Caco-2 (cell line): ENCODE data around the gene DCUN1D2. TPM values are rescaled to one million over a fixed set of nuclear protein-coding genes. Genes with fewer than 3 reads are reported as not detected.
"Not testable (repeated sequence)": the region's sequence is repeated elsewhere in the genome, so short reads cannot be mapped to it uniquely, and the experiment has no call there.

Experiments
- BruUV-seq: library from RNA; stranded (reverse); fragments of 400-500 nt; replicated peaks from 2 replicates; lab custom pipeline; 2021; lab: Mats Ljungman, UMichigan
- CTCF ChIA-PET: fragments of 300-600 bp; sonication (Branson Sonifier 250); formaldehyde crosslinking; loops from one replicate; lab custom pipeline; 2022; ENCODE audit warnings: antibody characterized with exemption; lab: Charles Lee
- POLR2A ChIA-PET: fragments of 300-600 bp; sonication (Branson Sonifier 250); formaldehyde crosslinking; loops from one replicate; lab custom pipeline; 2022; ENCODE audit warnings: antibody characterized with exemption; lab: Charles Lee
- DNase-seq, 2 experiments: peaks; one replicate each; pipeline versions ENCODE4 v3.0.0 to v3.0.0-alpha.2; 2020 to 2022
- H3K27me3 ChIP-seq: replicated peaks from 2 replicates; pipeline ENCODE4 v1.6.0; 2011; ENCODE audit warnings: low read length; ENCODE audit not compliant: control insufficient read depth, insufficient read depth
- H3K36me3 ChIP-seq: 2 replicates; pipeline ENCODE4 v1.5.1; 2011; ENCODE audit warnings: low read length; ENCODE audit not compliant: control insufficient read depth, insufficient read depth
- H3K4me1 ChIP-seq: fragments of 250-450 bp; sonication (Bioruptor Pico); 2 replicates; pipeline ENCODE4 v1.5.1; 2020; ENCODE audit warnings: mild to moderate bottlenecking
- H3K4me3 ChIP-seq: 2 replicates; pipeline ENCODE4 v1.5.1; 2011; ENCODE audit warnings: low read depth, mild to moderate bottlenecking, control low read depth, low read length
- H3K9me3 ChIP-seq: fragments of 250-450 bp; sonication (Bioruptor Pico); 2 replicates; pipeline ENCODE4 v1.5.1; 2020; ENCODE audit warnings: mild to moderate bottlenecking, moderate library complexity
- H3K27ac Mint-ChIP-seq: one replicate; pipeline ENCODE4 v1.8.0; 2022; ENCODE audit warnings: mixed read lengths; ENCODE audit not compliant: unreplicated experiment
- H3K27me3 Mint-ChIP-seq: one replicate; pipeline ENCODE4 v1.8.0; 2022; ENCODE audit warnings: mixed read lengths; ENCODE audit not compliant: insufficient read depth, unreplicated experiment
- H3K36me3 Mint-ChIP-seq: one replicate; pipeline ENCODE4 v1.8.0; 2022; ENCODE audit warnings: mild to moderate bottlenecking, mixed read lengths; ENCODE audit not compliant: insufficient read depth, unreplicated experiment
- H3K4me1 Mint-ChIP-seq: one replicate; pipeline ENCODE4 v1.8.0; 2022; ENCODE audit warnings: low read depth, mixed read lengths; ENCODE audit not compliant: unreplicated experiment
- H3K4me3 Mint-ChIP-seq: one replicate; pipeline ENCODE4 v1.8.0; 2022; ENCODE audit warnings: mild to moderate bottlenecking, moderate library complexity, mixed read lengths; ENCODE audit not compliant: unreplicated experiment
- H3K9me3 Mint-ChIP-seq: one replicate; pipeline ENCODE4 v1.8.0; 2022; ENCODE audit warnings: mixed read lengths; ENCODE audit not compliant: unreplicated experiment
- CTCF ChIP-seq, 2 experiments: fragments of 200-600 bp in 1 of 2; IDR thresholded peaks; 1 replicate in 1 of 2; 2 replicates in 1 of 2; pipeline versions ENCODE4 v1.5.1 to v1.8.0; 2011 to 2022; ENCODE audit warnings: antibody characterized with exemption in 1 of 2, control low read depth in 1 of 2, inconsistent platforms in 1 of 2, low read depth in 1 of 2, low read length in 1 of 2, mild to moderate bottlenecking in 1 of 2, moderate library complexity in 1 of 2; ENCODE audit not compliant: insufficient read depth in 1 of 2, severe bottlenecking in 1 of 2, unreplicated experiment in 1 of 2
- intact Hi-C: fragments of 100-400 bp; cut with micrococcal nuclease; formaldehyde crosslinking; loops from one replicate; pipeline ENCODE4 v1.10.0; 2022; ENCODE audit not compliant: unreplicated experiment
- total RNA-seq: library from RNA; stranded (reverse); gene quantifications from 2 replicates; pipeline ENCODE4 v1.2.3, GENCODE V29; 2022

The DCUN1D2 gene
- total RNA-seq, 1 experiment from 2014 or later: 59.4 TPM

DNA sequence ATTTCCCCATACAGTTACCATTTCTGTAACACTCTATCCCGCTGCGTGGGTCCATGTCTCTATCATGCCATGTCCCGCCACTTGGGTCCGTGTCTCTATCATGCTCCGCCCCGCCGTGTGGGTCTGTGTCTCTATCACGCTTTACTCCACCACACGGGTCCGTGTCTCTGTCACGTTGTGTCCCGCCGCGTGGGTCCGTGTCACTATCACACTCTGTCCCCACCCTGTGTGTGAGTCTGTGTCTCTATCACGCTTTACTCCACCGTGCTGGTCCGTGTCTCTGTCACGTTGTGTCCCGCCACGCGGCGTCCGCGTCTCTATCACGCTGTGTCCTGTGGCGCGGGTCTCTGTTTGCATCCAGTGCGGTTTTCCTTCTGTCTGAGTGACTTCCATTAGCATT is 48.9 kb downstream of the DCUN1D2 start:
- no peak for TF ChIP-seq CTCF (IDR thresholded peaks at IDR 0.05; ENCODE audit: insufficient read depth in 1 of 2, low read depth in 1 of 2, low read length in 1 of 2, severe bottlenecking in 1 of 2, unreplicated experiment in 1 of 2)
- Mint-ChIP-seq H3K9me3 (peaks cover 21% of the 10 kb centered on the region), H3K4me1 (peaks cover 6% of the 10 kb centered on the region), H3K27me3 (no peaks in the 10 kb centered on the region), H3K27ac (no peak overlapping the region), H3K36me3 (peaks cover 26% of the 10 kb centered on the region), H3K4me3 (no peak overlapping the region)
- no peaks in the 10 kb centered on the region for H3K9me3 ChIP-seq
- no peaks in the 10 kb centered on the region; the same call in none of the 2 replicates for H3K36me3 ChIP-seq
- no peak for DNase-seq
- no TSS peak for BruUV-seq
- CTCF ChIA-PET: no interaction called here
- H3K4me3 ChIP-seq: no peak overlapping the region
- intact Hi-C loops: no loop called here
- H3K4me1 ChIP-seq: no peaks in the 10 kb centered on the region; the same call in 1 of the 2 replicates
- POLR2A ChIA-PET: no interaction called here
- H3K27me3 ChIP-seq: no peaks in the 10 kb centered on the region

GRCh38 chr13:113437408-113438010 is 53.0 kb downstream of the DCUN1D2 start:
- no peaks in the 10 kb centered on the region for H3K27me3 Mint-ChIP-seq
- no peaks in the 10 kb centered on the region for H3K9me3 ChIP-seq
- peak overlapping the region; percentile 34 for H3K27ac Mint-ChIP-seq

GRCh38 chr13:113436866-113437265 is 53.6 kb downstream of the DCUN1D2 start:
- H3K27me3 Mint-ChIP-seq, H3K4me3 Mint-ChIP-seq, H3K9me3 Mint-ChIP-seq, H3K27me3 ChIP-seq, H3K4me1 Mint-ChIP-seq, H3K9me3 ChIP-seq, H3K4me1 ChIP-seq, POLR2A ChIA-PET, DNase-seq, intact Hi-C loops, CTCF ChIA-PET, H3K36me3 Mint-ChIP-seq, H3K36me3 ChIP-seq, H3K4me3 ChIP-seq, BruUV-seq: not testable (repeated sequence)
- peak overlapping the region; percentile 34 for H3K27ac Mint-ChIP-seq

More at GRCh38 chr13:113437408-113438010, 53.0 kb downstream of the DCUN1D2 start:
- Histone ChIP-seq H3K27me3 (no peaks in the 10 kb centered on the region), H3K4me1 (no peaks in the 10 kb centered on the region; the same call in 1 of the 2 replicates), H3K36me3 (no peaks in the 10 kb centered on the region; the same call in 1 of the 2 replicates), H3K4me3 (no peak overlapping the region)
- no TSS peak for BruUV-seq
- Mint-ChIP-seq H3K4me1 (peaks cover 6% of the 10 kb centered on the region), H3K4me3 (no peak overlapping the region), H3K9me3 (peaks cover 15% of the 10 kb centered on the region), H3K36me3 (peaks cover 15% of the 10 kb centered on the region)
- DNase-seq: no peak
- CTCF ChIA-PET: interaction anchor here (0.5 kb wide), 1 partner anchor 130 kb away, joined by 6 read pairs; no protein-coding TSS in a partner anchor
- no peak for TF ChIP-seq CTCF (IDR thresholded peaks at IDR 0.05; ENCODE audit: insufficient read depth in 1 of 2, low read depth in 1 of 2, low read length in 1 of 2, severe bottlenecking in 1 of 2, unreplicated experiment in 1 of 2)
- POLR2A ChIA-PET: no interaction called here
- intact Hi-C loops: no loop called here

DNA sequence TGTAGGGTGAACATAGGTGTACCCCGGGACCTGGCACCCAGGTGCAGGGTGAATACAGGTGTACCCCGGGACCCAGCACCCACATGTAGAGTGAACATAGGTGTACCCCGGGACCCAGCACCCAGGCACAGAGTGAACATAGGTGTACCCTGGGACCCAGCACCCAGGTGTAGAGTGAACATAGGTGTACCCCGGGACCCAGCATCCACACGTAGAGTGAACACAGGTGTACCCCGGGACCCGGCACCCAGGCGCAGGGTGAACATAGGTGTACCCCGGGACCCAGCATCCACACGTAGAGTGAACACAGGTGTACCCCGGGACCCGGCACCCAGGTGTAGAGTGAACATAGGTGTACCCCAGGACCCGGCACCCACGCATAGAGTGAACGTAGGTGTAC is 54.6 kb downstream of the DCUN1D2 start:
- H3K9me3 ChIP-seq, CTCF ChIA-PET, H3K4me3 ChIP-seq, BruUV-seq, H3K4me1 Mint-ChIP-seq, H3K27me3 Mint-ChIP-seq, H3K4me1 ChIP-seq, H3K36me3 Mint-ChIP-seq, H3K4me3 Mint-ChIP-seq, POLR2A ChIA-PET, H3K36me3 ChIP-seq, H3K27me3 ChIP-seq, DNase-seq, H3K9me3 Mint-ChIP-seq, H3K27ac Mint-ChIP-seq, intact Hi-C loops: not testable (repeated sequence)
